H1 (cell line): ENCODE results near the gene UHRF2. TPM values are rescaled to one million over a fixed set of nuclear protein-coding genes. Genes with fewer than 3 reads are reported as not detected.

Experiments
- CBX5 ChIP-seq: fragments of 300-800, 300-1000 bp; sonication (generic); IDR thresholded peaks from 2 replicates; pipeline ENCODE4 v1.7.1; 2016; ENCODE audit warnings: antibody characterized with exemption, low read length, low read depth
- CHD1 ChIP-seq: IDR thresholded peaks from 2 replicates; pipeline ENCODE4 v1.6.1; 2012; ENCODE audit warnings: low read depth, low read length, improper control_type of control experiment
- EZH2 ChIP-seq: fragments of 200-600 bp; sonication (generic); IDR thresholded peaks from 2 replicates; pipeline ENCODE4 v1.7.1; 2012; ENCODE audit warnings: low read depth, mild to moderate bottlenecking, moderate library complexity, low read length, inconsistent platforms; ENCODE audit not compliant: severe bottlenecking
- FOSL1 ChIP-seq: IDR thresholded peaks from 2 replicates; pipeline ENCODE4 v1.6.1; 2011; ENCODE audit warnings: mild to moderate bottlenecking, low read depth, low read length, moderate library complexity; ENCODE audit not compliant: insufficient read depth
- GTF2F1 ChIP-seq: IDR thresholded peaks from 2 replicates; pipeline ENCODE4 v1.6.1; 2012; ENCODE audit warnings: low read depth, low read length, improper control_type of control experiment, borderline replicate concordance
- SP4 ChIP-seq: IDR thresholded peaks from 2 replicates; pipeline ENCODE4 v1.6.1; 2012; ENCODE audit warnings: low read length, inconsistent platforms
- SUZ12 ChIP-seq: fragments of 200-600 bp; sonication (generic); IDR thresholded peaks from 2 replicates; pipeline ENCODE4 v1.6.1; 2012; ENCODE audit warnings: mild to moderate bottlenecking, inconsistent platforms, low read length, moderate library complexity, mixed read lengths
- TAF7 ChIP-seq: optimal IDR thresholded peaks from 2 replicates; pipeline ENCODE3; 2011; ENCODE audit warnings: low read depth, mild to moderate bottlenecking, inconsistent platforms, low read length, moderate library complexity, borderline replicate concordance
- polyA plus RNA-seq, 7 experiments: library from polyadenylated mRNA; depleted of rRNA in 3 of 7; stranded (reverse) in 5 of 7; unstranded in 2 of 7; fragments of >200 nt in 5 of 7; fragments of 200-250 nt in 2 of 7; gene quantifications; 1 replicate in 5 of 7; 2 replicates in 1 of 7; 4 replicates in 1 of 7; pipeline versions ENCODE4 v1.2.1 to v1.2.3, GENCODE V29; 2011 to 2013; ENCODE audit warnings: missing spikeins in 2 of 7, mixed read lengths in 2 of 7
- total RNA-seq: library from RNA; stranded (reverse); fragmentation: NEBNext Ultra II Directional; extraction: Animal tissue kit (Norgen Biotek cat#: 25700); gene quantifications from 2 replicates; pipeline ENCODE4 v1.2.1, GENCODE V29; 2021

Gene UHRF2
- total and polyA plus RNA-seq, 2 of the 8 experiments (the other 6 are each of a cell fraction or from before 2014, with no cell fraction given): 31.8 to 48.0 TPM

DNA sequence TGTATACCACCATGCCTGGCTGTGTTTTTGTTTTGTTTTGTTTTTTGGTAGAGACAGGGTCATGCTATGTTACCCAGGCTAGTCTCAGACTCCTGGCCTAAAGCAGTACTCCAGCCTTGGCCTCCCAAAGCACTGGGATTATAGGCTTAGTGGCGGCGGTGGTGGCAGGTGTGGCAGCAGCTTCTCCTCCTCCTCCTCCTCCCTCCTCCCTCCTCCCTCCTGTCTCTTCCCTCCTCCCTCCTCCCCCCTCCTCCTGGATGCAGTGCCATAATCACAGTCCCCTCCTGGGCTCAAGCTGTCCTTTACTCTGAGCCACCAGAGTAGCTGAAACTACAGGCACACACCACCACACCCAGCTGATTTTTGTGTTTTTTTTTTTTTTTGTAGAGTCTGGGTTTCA lies 71.2 kb downstream of the UHRF2 start (continued):
- TF ChIP-seq CHD1 (no peak), EZH2 (no peak), SUZ12 (no peak), CBX5 (no peak), SP4 (no peak), TAF7 (no peak), FOSL1 (no peak), GTF2F1 (no peak)
